ENCODE results near the gene TROAP.

Gene TROAP

DNA sequence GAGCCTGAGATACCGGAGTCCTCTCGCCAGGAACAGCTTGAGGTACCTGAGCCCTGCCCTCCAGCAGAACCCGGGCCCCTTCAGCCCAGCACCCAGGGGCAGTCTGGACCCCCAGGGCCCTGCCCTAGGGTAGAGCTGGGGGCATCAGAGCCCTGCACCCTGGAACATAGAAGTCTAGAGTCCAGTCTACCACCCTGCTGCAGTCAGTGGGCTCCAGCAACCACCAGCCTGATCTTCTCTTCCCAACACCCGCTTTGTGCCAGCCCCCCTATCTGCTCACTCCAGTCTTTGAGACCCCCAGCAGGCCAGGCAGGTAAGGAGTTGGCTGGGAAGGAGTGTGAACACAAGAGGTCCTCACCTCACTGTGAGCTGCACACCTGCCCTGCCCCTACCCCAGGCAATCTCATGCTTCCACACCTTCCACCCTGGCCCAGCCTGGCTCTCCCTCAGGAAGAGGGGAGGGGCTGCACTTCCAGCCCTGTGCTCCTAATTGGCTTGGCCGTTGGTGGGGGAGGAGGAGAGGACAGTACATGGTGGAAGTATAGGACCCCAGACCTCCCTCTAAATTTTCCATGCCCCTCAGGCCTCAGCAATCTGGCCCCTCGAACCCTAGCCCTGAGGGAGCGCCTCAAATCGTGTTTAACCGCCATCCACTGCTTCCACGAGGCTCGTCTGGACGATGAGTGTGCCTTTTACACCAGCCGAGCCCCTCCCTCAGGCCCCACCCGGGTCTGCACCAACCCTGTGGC is 7.8 kb downstream of the TROAP start:
- H3K4me1 ChIP-seq (ENCODE audit: insufficient read depth, low read length, poor library complexity, severe bottlenecking) = peaks cover 2% of the 10 kb centered on the region
- H3K9me2 ChIP-seq (replicated peaks; ENCODE audit: low read depth, low read length) = no peaks in the 10 kb centered on the region
- H3K79me2 ChIP-seq (ENCODE audit: insufficient read depth, low read length) = peaks cover 17% of the 10 kb centered on the region
- no peak overlapping the region for H3K4me3 ChIP-seq (ENCODE audit: low read length, poor library complexity, severe bottlenecking)
- peaks cover under 1% of the 10 kb centered on the region for H4K20me1 ChIP-seq (ENCODE audit: insufficient read depth, low read length, poor library complexity, severe bottlenecking)
- peaks cover 40% of the 10 kb centered on the region; the same call in 1 of the 2 replicates for H3K36me3 ChIP-seq (ENCODE audit: insufficient read depth, low read length)
- TF ChIP-seq EZH2phosphoT487 (IDR thresholded peaks at IDR 0.05; ENCODE audit: borderline replicate concordance) = no peak
- TF ChIP-seq, protein P1, sequence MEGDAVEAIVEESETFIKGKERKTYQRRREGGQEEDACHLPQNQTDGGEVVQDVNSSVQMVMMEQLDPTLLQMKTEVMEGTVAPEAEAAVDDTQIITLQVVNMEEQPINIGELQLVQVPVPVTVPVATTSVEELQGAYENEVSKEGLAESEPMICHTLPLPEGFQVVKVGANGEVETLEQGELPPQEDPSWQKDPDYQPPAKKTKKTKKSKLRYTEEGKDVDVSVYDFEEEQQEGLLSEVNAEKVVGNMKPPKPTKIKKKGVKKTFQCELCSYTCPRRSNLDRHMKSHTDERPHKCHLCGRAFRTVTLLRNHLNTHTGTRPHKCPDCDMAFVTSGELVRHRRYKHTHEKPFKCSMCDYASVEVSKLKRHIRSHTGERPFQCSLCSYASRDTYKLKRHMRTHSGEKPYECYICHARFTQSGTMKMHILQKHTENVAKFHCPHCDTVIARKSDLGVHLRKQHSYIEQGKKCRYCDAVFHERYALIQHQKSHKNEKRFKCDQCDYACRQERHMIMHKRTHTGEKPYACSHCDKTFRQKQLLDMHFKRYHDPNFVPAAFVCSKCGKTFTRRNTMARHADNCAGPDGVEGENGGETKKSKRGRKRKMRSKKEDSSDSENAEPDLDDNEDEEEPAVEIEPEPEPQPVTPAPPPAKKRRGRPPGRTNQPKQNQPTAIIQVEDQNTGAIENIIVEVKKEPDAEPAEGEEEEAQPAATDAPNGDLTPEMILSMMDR (conservative IDR thresholded peaks at IDR 0.05; ENCODE audit: low read length) = no peak
- no peaks in the 10 kb centered on the region for H3K27me3 ChIP-seq (ENCODE audit: insufficient read depth, low read length, poor library complexity, severe bottlenecking)
- H3F3A ChIP-seq (ENCODE audit: low read depth) = no peaks in the 10 kb centered on the region
- H2AFZ ChIP-seq (ENCODE audit: low read length) = no peak overlapping the region
- no peaks in the 10 kb centered on the region for H3K9me3 ChIP-seq (ENCODE audit: insufficient read depth, low read depth, low read length)
- H3K9ac ChIP-seq (ENCODE audit: low read depth, low read length, poor library complexity, severe bottlenecking) = no peak overlapping the region
- H3K4me2 ChIP-seq (ENCODE audit: low read depth, low read length, poor library complexity, severe bottlenecking) = no peak overlapping the region

DNA sequence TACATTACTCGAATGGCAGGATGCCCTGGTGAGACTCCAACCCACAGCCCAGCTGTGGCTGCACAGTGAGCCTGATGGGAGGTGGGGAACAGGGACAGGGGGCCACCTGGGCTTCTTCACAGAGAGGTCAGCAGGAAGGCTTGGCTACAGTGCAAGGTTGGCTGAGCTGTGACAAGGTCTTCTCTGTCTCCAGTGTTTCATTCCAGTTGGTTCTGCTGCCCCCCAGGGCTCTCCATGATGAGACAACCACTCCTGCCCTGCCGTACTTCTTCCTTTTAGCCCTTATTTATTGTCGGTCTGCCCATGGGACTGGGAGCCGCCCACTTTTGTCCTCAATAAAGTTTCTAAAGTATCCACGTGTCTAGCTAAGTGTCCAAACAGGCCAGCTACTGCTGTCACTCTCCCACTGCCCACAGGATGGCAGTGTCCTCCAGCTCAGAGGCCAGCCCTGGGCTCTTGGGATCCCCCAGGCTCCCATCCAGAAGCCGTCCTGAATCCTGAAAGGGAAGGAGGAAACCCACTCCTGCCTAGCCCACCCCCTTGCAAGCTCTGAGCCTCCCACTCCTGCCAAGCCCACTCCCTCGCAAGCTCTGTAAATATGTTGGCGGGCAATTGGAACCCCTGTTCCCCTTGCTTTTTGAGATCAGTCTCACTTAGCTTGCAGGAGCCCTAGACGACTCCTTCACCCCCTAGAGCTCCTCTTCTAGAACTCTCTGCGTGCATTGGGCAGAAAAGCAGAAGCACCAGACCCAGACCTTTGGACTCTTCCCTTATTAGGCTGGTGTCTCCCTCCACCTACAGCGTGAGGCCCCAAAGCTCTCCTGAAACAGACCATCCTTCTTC is 8.5 kb downstream of the TROAP start:
- Histone ChIP-seq H3K9ac (ENCODE audit: low read depth, low read length, poor library complexity, severe bottlenecking) (no peak overlapping the region), H2AFZ (ENCODE audit: low read length) (no peak overlapping the region), H3F3A (ENCODE audit: low read depth) (no peaks in the 10 kb centered on the region), H4K20me1 (ENCODE audit: insufficient read depth, low read length, poor library complexity, severe bottlenecking) (no peaks in the 10 kb centered on the region), H3K27me3 (ENCODE audit: insufficient read depth, low read length, poor library complexity, severe bottlenecking) (no peaks in the 10 kb centered on the region), H3K79me2 (ENCODE audit: insufficient read depth, low read length) (peaks cover 9% of the 10 kb centered on the region; the same call in 1 of the 2 replicates), H3K9me2 (replicated peaks; ENCODE audit: low read depth, low read length) (no peaks in the 10 kb centered on the region), H3K9me3 (ENCODE audit: insufficient read depth, low read depth, low read length) (no peaks in the 10 kb centered on the region), H3K36me3 (ENCODE audit: insufficient read depth, low read length) (peaks cover 33% of the 10 kb centered on the region; the same call in 1 of the 2 replicates), H3K4me1 (ENCODE audit: insufficient read depth, low read length, poor library complexity, severe bottlenecking) (no peaks in the 10 kb centered on the region), H3K4me2 (ENCODE audit: low read depth, low read length, poor library complexity, severe bottlenecking) (no peak overlapping the region), H3K4me3 (ENCODE audit: low read length, poor library complexity, severe bottlenecking) (no peak overlapping the region)
- TF ChIP-seq, protein P1 (conservative IDR thresholded peaks at IDR 0.05; ENCODE audit: low read length) = peak; percentile 68
- TF ChIP-seq EZH2phosphoT487 (IDR thresholded peaks at IDR 0.05; ENCODE audit: borderline replicate concordance) = no peak

DNA sequence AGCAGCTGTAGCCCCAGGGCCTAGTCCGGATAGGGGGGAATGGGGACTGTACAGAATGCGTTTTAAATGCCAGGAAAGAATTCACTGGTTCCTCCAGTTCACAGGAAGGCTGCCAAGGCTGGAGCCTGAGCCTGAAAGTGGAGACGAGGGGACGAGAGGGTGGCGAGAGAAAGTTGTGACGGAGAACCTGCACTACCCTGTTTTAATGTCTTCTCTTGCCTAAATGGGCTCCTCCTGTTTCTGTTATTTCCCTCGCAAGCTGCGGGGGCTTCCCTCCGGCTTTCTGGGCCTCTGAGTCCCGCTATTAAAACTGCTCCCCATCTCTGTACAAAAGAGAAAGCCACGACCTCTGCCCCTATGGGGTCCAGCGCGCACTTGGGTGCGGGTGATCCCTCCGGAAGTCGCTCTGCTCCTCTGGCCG is 9.4 kb downstream of the TROAP start:
- Histone ChIP-seq H3K9me3 (ENCODE audit: insufficient read depth, low read depth, low read length) (no peaks in the 10 kb centered on the region), H3K27me3 (ENCODE audit: insufficient read depth, low read length, poor library complexity, severe bottlenecking) (no peaks in the 10 kb centered on the region)
- TF ChIP-seq, protein P1 (conservative IDR thresholded peaks at IDR 0.05; ENCODE audit: low read length) = no peak
- no peak for TF ChIP-seq EZH2phosphoT487 (IDR thresholded peaks at IDR 0.05; ENCODE audit: borderline replicate concordance)

More for the DNA sequence above, 9.4 kb downstream of the TROAP start:
- Histone ChIP-seq H3F3A (ENCODE audit: low read depth) (no peaks in the 10 kb centered on the region), H3K79me2 (ENCODE audit: insufficient read depth, low read length) (0 out of 2 replicates have a peak, but pooled peaks cover under 1% of the 10 kb centered on the region), H3K9me2 (replicated peaks; ENCODE audit: low read depth, low read length) (no peaks in the 10 kb centered on the region), H3K9ac (ENCODE audit: low read depth, low read length, poor library complexity, severe bottlenecking) (no peak overlapping the region), H3K36me3 (ENCODE audit: insufficient read depth, low read length) (peaks cover 24% of the 10 kb centered on the region; the same call in 1 of the 2 replicates), H3K4me1 (ENCODE audit: insufficient read depth, low read length, poor library complexity, severe bottlenecking) (peaks cover 3% of the 10 kb centered on the region), H2AFZ (ENCODE audit: low read length) (no peak overlapping the region), H4K20me1 (ENCODE audit: insufficient read depth, low read length, poor library complexity, severe bottlenecking) (no peaks in the 10 kb centered on the region), H3K4me2 (ENCODE audit: low read depth, low read length, poor library complexity, severe bottlenecking) (no peak overlapping the region), H3K4me3 (ENCODE audit: low read length, poor library complexity, severe bottlenecking) (no peak overlapping the region)

Measured in Loucy (cell line).